ENCODE measurements around the gene PSMA6. TPM values are rescaled to one million over a fixed set of nuclear protein-coding genes. Genes with fewer than 3 reads are reported as not detected.
A peak's percentile ranks its signal among the peaks of the same experiment; 100 is the strongest.
"Not testable (repeated sequence)": the region's sequence is repeated elsewhere in the genome, so short reads cannot be mapped to it uniquely, and the experiment has no call there.

The PSMA6 gene
- total and polyA plus RNA-seq, 10 of the 15 experiments (the other 5 are each of a cell fraction or from before 2014, with no cell fraction given) = 267 to 1,363 (median 402) TPM

- no peak for TF ChIP-seq ATF3 (IDR thresholded peaks at IDR 0.05; ENCODE audit: borderline replicate concordance, extremely low read depth, low read depth, low read length)
These were observed 8.0 kb downstream of the PSMA6 start (continued) for GRCh38 chr14:35300228-35300627.

GRCh38 chr14:35301334-35301733 is 9.2 kb downstream of the PSMA6 start:
- H2AFZ ChIP-seq (ENCODE audit: control insufficient read depth, low read depth, low read length); BruUV-seq (replicated peaks); FAIRE-seq; in situ Hi-C loops (cut with MboI); H3K4me3 ChIP-seq; H3K9me3 ChIP-seq (replicated peaks; ENCODE audit: control insufficient read depth, insufficient read depth, low read length); H3K27me3 ChIP-seq (replicated peaks in 1 of 2; ENCODE audit: control insufficient read depth in 2 of 2, insufficient read depth in 2 of 2, low read length in 1 of 2); H3K9ac ChIP-seq (ENCODE audit: control insufficient read depth, insufficient read depth, low read length); DNase-seq (ENCODE audit: low read depth, low spot score); H4K20me1 ChIP-seq (ENCODE audit: control insufficient read depth, insufficient read depth); H3K36me3 ChIP-seq (ENCODE audit: control insufficient read depth in 2 of 2, insufficient read depth in 2 of 2, low read length in 1 of 2): not testable (repeated sequence)
- ChIA-PET SMC1A (ENCODE audit: uncharacterized antibody, unreplicated experiment) (interaction anchor here (0.8 to 4.1 kb wide), 18 partner anchors 10 to 160 kb away, joined by 3 to 33 read pairs (median 4); partner anchors contain the start of gene PSMA6), CTCF (interaction anchor here (0.6 to 2.3 kb wide), 10 partner anchors 9 to 160 kb away, joined by 3 to 14 read pairs (median 4); partner anchors contain the start of gene PSMA6), RAD21 (ENCODE audit: unreplicated experiment) (interaction anchor here (0.8 to 2.1 kb wide), 7 partner anchors 10 to 161 kb away, joined by 3 to 10 read pairs (median 4); partner anchors contain the start of gene PSMA6), POLR2A (interaction anchor here (1.0 to 2.3 kb wide), 6 partner anchors 9 to 103 kb away, joined by 3 to 16 read pairs (median 8); partner anchors contain the start of genes NFKBIA and PSMA6)
- 83% methylated on average over 4 of the region's 4 CpGs for WGBS (ENCODE audit: insufficient coverage, insufficient replicate concordance, low lambda C conversion rate, missing lambda C conversion rate)
- intact Hi-C loops (cut with micrococcal nuclease; ENCODE audit: unreplicated experiment) = loop anchor here (5.0 kb wide), 1 partner anchor 74 kb away; no protein-coding TSS in a partner anchor
- peak; percentile 52; the same call in 1 of the 2 replicates for TF ChIP-seq PKNOX1 (IDR thresholded peaks at IDR 0.05)
- peak overlapping the region; percentile 63 for H3K4me2 ChIP-seq (ENCODE audit: control insufficient read depth, insufficient read depth)
- ATAC-seq = peak; percentile 55
- peaks cover 97% of the 10 kb centered on the region for H3K79me2 ChIP-seq (ENCODE audit: control insufficient read depth, insufficient read depth, low read length)
- H3K27ac ChIP-seq (ENCODE audit: control insufficient read depth, insufficient read depth) = peak overlapping the region; percentile 54; the same call in 1 of the 2 replicates
- H3K4me1 ChIP-seq (ENCODE audit: control insufficient read depth, insufficient read depth, low read length) = peaks cover 30% of the 10 kb centered on the region

Data from GM12878 (cell line).